SK-N-MC (cell line): ENCODE data around the gene PLCXD1.
"Not testable (repeated sequence)": the region's sequence is repeated elsewhere in the genome, so short reads cannot be mapped to it uniquely, and the experiment has no call there.

Experiments
- DNase-seq: peaks from one replicate; pipeline ENCODE4 v3.0.0-alpha.2; 2011; ENCODE audit warnings: low read depth, low spot score
- H3K27ac ChIP-seq: fragments of 200-600 bp; sonication (generic); 2 replicates; pipeline ENCODE4 v1.5.1; 2016; ENCODE audit warnings: mixed run types
- H3K36me3 ChIP-seq: fragments of 200-600 bp; sonication (generic); 2 replicates; pipeline ENCODE4 v1.6.1; 2017; ENCODE audit warnings: antibody characterized with exemption, low read length, mixed read lengths; ENCODE audit not compliant: insufficient read depth
- H3K4me3 ChIP-seq: fragments of 200-600 bp; sonication (generic); 2 replicates; pipeline ENCODE4 v1.5.1; 2016
- H3K9ac ChIP-seq: fragments of 200-600 bp; sonication (generic); 2 replicates; pipeline ENCODE4 v1.8.0; 2017; ENCODE audit warnings: mixed run types, mixed read lengths; ENCODE audit not compliant: insufficient read length
- H3K9me3 ChIP-seq: fragments of 200-600 bp; sonication (generic); 2 replicates; pipeline ENCODE4 v1.6.1; 2017; ENCODE audit warnings: low read depth, mild to moderate bottlenecking, antibody characterized with exemption, low read length, moderate library complexity, mixed read lengths
- EZH2 ChIP-seq: fragments of 200-600 bp; sonication (generic); IDR thresholded peaks from one replicate; pipeline ENCODE4 v1.6.1; 2017; ENCODE audit warnings: antibody characterized with exemption
- FOXP2 ChIP-seq: optimal IDR thresholded peaks from 2 replicates; pipeline ENCODE3; 2011; ENCODE audit warnings: mild to moderate bottlenecking, moderate library complexity; ENCODE audit not compliant: insufficient read depth; ENCODE audit errors: extremely low read length, control extremely low read depth
- POLR2AphosphoS5 ChIP-seq: IDR thresholded peaks from 2 replicates; pipeline ENCODE4 v1.6.1; 2012; ENCODE audit warnings: mild to moderate bottlenecking, low read depth, low read length, borderline replicate concordance

PLCXD1 gene

DNA sequence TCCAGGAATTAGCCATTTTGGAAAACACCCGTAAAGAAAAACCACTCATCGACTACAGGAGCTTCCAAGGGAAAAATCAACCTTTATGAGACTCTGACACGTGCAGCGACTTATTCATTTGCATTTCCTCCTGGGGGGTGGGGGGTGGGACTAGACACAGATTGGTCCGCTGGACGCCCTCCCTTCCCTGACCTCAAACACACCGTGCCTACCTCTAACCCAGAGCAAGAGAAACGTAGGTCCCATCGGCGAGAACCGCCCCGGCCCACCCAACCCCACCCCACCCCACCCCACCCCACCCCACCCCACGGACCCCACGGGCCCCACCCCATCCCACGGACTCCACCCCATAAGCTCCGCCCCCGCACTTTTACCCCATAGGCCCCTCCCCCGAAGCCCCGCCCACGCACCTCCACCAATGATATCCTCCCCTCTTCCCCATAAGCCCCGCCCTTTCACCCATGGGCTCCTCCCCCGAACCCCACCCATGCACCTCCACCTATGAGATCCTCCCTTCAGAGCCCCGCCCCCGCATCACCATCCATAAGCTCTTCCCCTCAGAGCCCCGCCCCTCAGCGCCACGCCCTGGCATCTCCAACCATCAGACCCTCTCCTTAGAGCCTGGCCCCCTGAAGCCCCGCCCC, 36.4 kb downstream of the PLCXD1 start:
- no peak for TF ChIP-seq EZH2
- no peak for TF ChIP-seq POLR2AphosphoS5
- no peak for TF ChIP-seq FOXP2
- peak overlapping the region; percentile 62 for H3K4me3 ChIP-seq
- 0 out of 2 replicates have a peak overlapping the region, but pooled peaks have one; percentile 50 for H3K27ac ChIP-seq
- no peaks in the 10 kb centered on the region for H3K9me3 ChIP-seq
- H3K36me3 ChIP-seq: peaks cover 13% of the 10 kb centered on the region; the same call in 1 of the 2 replicates
- DNase-seq: no peak
- peak overlapping the region; percentile 41 for H3K9ac ChIP-seq

DNA sequence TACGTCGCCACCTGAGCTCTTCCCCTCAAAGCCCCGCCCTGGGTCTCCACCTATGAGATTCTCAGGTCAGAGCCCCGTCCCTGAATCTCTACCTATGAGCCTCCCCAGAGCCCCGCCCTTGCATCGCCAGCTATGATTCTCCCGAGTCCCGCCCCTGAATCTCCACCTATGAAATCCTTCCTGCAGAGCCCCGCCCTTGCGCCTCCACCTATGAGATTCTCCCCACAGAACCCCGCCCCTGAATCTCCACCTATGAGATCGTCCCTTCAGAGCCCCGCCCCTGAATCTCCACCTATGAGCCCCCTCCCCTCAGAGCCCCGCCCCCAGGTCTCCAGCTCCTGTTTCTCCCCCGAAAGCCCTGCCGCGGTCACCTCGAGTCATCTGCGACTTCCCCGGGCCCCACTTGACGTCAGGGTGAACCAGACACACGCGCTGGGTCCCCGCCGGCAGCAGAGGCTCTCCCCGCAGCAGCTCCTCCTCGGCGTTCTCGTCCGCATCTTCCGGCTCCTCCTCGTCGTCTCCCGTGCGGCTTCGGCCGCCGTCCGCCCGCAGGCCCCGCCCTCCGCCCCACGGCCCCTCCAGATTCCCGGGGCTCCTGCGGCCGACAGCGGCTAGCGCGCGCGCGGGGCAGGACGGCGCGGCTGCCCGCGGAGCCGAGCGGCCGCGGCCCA, 37.0 kb downstream of the PLCXD1 start:
- peak; percentile 96 for DNase-seq
- H3K9ac ChIP-seq: peak overlapping the region; percentile 88

DNA sequence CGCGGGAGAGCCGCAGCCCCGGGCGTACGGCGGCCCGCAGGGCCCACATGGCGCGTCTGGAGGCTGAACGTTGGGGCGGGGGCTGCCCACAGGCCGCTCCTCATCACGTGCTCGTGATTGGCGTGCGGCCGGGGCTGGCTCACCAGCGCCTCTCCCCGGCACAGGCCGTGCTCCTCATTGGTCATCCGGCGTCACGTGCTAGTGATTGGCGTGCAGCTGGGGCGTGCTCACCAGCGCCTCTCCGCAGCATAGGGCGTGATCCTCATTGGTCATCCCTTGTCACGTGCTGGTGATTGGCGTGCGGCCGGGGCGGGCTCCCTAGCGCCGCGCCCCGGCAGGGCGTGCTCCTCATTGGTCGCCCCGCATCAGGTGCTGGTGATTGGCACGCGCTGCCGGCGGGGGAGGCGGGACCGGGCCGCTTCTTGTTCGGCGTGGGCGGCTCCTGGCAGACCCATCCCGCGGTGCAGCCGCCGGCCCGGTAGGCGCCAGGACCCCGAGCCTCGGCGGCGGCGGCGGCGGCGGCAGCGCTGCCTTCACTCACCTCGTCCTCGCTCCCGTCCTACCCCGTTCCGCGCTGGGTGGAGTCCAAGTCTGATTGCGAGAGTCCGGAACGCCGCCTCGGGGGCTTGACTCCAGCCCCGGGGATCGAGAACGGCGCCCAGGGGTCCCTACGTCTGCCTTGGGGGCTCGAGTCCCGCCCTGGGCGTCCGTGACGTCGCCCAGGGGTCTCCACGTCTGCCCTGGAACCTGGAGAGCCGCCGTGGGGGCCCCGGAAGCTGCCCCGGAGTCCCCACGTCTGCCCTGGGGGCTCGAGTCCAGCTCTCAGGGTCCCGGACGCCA, 37.8 kb downstream of the PLCXD1 start, which contains the start of gene GTPBP6:
TSS of gene GTPBP6 (minus strand) at position 58 of the 840 bp plus-strand sequence. CDS start at position 49, 9 bp downstream.
- peak within 1 kb of the TSS; percentile 89 for H3K4me3 ChIP-seq
- peak within 1 kb of the TSS; percentile 93 for H3K27ac ChIP-seq
- H3K9me3 ChIP-seq: no peaks in the 10 kb centered on the region
- peak within 1 kb of the TSS; percentile 91 for H3K9ac ChIP-seq
- no peak for TF ChIP-seq EZH2
- TF ChIP-seq POLR2AphosphoS5: peak; percentile 64; the same call in 1 of the 2 replicates
- peak; percentile 97 for DNase-seq
- H3K36me3 ChIP-seq: peaks cover 13% of the 10 kb centered on the region; the same call in 1 of the 2 replicates

More for the DNA sequence above, 37.0 kb downstream of the PLCXD1 start:
- Histone ChIP-seq H3K27ac (peak overlapping the region; percentile 93), H3K36me3 (peaks cover 13% of the 10 kb centered on the region; the same call in 1 of the 2 replicates), H3K4me3 (peak overlapping the region; percentile 87), H3K9me3 (no peaks in the 10 kb centered on the region)
- TF ChIP-seq EZH2 (no peak), FOXP2 (no peak), POLR2AphosphoS5 (peak; percentile 71)

DNA sequence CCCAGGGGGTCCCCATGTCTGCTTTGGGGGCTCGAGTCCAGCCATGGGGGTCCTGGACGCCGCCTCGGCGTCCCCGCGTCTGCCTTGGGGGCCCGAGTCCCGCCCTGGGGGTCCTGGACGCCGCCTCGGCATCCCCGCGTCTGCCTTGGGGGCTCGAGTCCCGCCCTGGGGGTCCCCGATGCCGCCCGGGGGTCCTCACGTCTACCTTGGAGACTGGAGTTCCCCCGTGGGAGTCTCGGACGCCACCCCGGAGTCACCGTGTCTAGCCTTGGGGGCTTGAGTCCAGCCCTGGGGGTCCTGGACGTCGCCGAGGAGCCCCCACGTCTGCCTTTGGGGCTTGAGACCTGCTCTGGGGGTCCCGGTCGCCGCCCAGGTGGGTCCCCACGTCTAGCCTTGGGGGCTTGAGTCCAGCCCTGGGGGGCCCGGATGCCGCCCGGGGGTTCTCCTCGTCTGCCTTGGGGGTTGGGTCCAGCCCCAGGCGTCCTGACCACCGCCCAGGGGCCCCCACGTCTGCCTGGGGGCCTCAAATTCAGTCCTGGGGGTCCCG, 38.5 kb downstream of the PLCXD1 start:
- H3K36me3 ChIP-seq: peaks cover 13% of the 10 kb centered on the region; the same call in 1 of the 2 replicates
- peak overlapping the region; percentile 77 for H3K27ac ChIP-seq
- H3K4me3 ChIP-seq: peak overlapping the region; percentile 89
- no peak for TF ChIP-seq EZH2
- TF ChIP-seq POLR2AphosphoS5: no peak
- no peak for TF ChIP-seq FOXP2
- peak overlapping the region; percentile 91 for H3K9ac ChIP-seq
- DNase-seq: no peak
- H3K9me3 ChIP-seq: no peaks in the 10 kb centered on the region

DNA sequence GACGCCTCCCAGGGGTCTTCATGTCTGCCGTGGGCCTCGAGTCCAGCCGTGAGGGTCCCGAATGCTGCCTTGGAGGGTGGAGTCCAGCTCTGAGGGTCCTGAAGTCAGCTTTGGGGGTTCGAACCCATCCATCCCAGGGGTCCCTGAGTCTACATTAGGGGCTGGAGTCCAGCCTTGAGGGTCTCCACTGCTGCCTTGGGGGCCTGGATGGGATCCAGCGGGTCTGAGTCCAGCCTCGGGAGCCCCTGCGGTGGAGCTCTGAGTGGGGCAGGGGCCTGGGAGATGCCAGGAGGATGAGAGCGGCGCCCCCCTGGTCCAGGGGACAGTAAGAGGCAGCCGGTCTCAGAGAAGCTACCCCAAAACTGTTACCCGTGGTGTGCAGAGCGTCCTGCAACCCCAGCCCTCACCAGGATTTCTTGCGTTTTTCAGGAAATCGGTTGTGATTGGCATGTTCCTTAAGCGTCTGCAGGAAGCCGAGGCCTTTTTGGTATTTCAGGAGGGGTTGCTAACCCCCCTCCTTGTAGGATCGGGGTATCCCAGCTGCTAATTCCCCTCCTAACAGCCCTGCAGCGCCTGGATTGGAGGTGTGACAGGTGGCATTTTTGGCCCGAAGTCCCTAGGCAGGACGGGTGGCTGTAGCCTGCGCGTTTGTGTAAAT, 39.1 kb downstream of the PLCXD1 start:
- no peak for DNase-seq
- H3K27ac ChIP-seq: no peak overlapping the region
- no peaks in the 10 kb centered on the region for H3K9me3 ChIP-seq
- peaks cover 9% of the 10 kb centered on the region; the same call in 1 of the 2 replicates for H3K36me3 ChIP-seq
- TF ChIP-seq EZH2 (no peak), POLR2AphosphoS5 (no peak), FOXP2 (no peak)
- peak overlapping the region; percentile 89 for H3K4me3 ChIP-seq
- peak overlapping the region; percentile 91 for H3K9ac ChIP-seq

DNA sequence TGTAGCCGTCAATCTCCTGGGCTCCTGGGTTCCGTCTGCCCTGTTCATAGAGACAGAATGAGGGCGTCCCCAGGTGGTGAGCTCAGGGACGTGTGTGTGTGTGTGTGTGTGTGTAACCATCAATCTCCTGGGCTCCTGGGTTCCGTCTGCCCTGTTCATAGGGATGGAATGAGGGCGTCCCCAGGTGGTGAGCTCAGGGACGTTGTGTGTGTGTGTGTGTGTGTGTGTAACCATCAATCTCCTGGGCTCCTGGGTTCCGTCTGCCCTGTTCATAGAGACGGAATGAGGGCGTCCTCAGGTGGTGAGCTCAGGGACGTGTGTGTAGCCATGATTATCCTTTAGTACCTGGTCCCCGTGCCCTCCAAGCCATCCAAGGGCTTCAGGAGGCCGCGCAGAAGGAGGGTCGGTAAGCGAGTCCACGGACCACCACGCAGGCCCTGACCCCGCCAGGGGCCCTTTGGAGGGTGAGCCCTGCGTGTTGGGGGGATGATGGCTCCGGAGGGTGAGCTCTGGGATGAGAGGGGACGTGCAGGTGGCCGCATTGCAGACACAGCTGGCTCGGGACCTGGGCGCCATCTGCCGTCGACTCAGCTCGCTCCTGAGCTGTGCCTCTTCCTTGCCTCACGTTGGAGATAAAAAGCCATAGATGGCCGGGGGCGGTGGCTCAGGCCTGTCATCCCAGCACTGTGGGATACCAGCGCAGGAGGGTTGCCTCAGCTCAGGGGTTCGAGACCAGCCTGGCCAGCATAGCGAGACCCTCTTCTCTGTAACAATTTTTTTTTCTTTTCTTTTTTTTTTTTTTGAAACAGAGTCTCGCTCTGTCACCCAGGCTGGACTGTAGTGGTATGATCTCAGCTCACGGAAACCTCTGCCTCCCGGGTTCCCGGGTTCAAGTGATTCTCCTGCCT, 42.8 kb downstream of the PLCXD1 start:
- no peaks in the 10 kb centered on the region for H3K36me3 ChIP-seq
- H3K4me3 ChIP-seq: no peak overlapping the region
- no peak overlapping the region for H3K27ac ChIP-seq
- no peak overlapping the region for H3K9ac ChIP-seq
- no peaks in the 10 kb centered on the region for H3K9me3 ChIP-seq
- no peak for DNase-seq
- TF ChIP-seq EZH2 (no peak), POLR2AphosphoS5 (no peak), FOXP2 (no peak)

DNA sequence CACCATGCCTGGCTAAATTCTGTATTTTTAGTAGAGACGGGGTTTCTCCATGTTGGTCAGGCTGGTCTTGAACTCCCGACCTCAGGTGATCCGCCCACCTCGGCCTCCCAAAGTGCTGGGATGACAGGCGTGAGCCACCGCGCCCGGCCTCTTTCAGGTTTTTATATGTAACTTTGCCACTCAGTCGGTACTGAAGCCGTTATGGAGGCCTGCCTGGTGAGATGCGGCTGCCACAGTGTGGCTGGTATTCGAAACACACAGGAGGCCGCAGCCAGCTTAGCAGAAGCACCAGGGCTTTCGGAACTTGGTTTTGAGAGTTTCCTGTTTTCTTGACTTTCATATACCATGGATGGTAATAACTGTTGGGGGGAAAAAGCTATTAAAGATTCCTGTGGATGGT, 43.5 kb downstream of the PLCXD1 start:
- H3K27ac ChIP-seq, DNase-seq, H3K36me3 ChIP-seq, H3K4me3 ChIP-seq, H3K9me3 ChIP-seq, H3K9ac ChIP-seq: not testable (repeated sequence)
